Esophagus muscularis mucosa (tissue), 3 donors: Measurements from ENCODE around the gene CFL1.

ENCODE experiments used
- EP300 ChIP-seq: sonication (generic); formaldehyde crosslinking; IDR thresholded peaks from one replicate; pipeline ENCODE4 v1.6.1; 2017; ENCODE audit warnings: antibody characterized with exemption
- TF ChIP-seq, protein P1 (sequence below), 3 experiments: fragments of 200-600 bp in 2 of 3; fragments of 450-650 bp in 1 of 3; sonication (generic) in 2 of 3; IDR thresholded peaks; one replicate each; pipeline ENCODE4 v1.5.1; 2017 to 2019; ENCODE audit warnings: antibody characterized with exemption in 3 of 3, mild to moderate bottlenecking in 2 of 3, moderate library complexity in 1 of 3

DNA sequence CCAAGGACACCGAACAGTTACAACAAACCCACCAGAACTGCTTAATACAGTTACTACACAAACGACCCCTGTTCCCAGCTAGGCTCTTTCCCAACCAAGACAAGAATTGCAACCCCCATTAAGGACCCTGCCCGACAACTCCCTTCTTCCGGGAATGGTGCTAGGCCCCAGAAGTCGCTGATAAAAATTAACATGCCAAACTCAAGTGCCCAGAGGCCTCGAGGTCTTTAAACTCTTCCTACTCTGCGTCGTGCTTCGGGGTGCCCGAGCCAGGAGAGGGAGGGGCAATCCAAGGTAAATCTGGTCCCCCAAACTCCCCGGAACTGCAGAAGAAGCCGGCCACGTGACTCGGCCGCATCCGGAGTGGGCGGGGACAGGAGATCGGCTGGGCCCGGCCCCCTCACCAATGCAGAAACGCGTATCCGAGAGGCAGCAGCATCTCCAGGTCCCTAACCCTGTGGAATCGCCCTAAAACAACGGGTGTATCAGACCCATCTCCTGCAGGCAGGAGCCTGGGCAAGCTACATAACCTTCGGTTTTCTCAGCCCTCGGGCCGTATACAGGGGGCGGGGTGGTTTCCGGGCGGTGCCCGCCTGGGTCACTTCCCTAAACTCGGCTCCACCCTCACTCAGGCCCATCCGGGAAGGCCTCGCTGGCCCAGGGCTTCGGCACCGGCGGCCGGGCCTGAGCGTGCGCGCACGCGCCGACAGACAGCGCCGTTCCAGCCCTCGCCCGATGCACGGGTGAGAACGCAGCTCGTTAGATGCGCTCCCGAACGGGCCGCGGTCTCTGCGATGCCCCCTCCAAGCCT lies 1.1 kb downstream of the CFL1 start:
- TF ChIP-seq, protein P1, sequence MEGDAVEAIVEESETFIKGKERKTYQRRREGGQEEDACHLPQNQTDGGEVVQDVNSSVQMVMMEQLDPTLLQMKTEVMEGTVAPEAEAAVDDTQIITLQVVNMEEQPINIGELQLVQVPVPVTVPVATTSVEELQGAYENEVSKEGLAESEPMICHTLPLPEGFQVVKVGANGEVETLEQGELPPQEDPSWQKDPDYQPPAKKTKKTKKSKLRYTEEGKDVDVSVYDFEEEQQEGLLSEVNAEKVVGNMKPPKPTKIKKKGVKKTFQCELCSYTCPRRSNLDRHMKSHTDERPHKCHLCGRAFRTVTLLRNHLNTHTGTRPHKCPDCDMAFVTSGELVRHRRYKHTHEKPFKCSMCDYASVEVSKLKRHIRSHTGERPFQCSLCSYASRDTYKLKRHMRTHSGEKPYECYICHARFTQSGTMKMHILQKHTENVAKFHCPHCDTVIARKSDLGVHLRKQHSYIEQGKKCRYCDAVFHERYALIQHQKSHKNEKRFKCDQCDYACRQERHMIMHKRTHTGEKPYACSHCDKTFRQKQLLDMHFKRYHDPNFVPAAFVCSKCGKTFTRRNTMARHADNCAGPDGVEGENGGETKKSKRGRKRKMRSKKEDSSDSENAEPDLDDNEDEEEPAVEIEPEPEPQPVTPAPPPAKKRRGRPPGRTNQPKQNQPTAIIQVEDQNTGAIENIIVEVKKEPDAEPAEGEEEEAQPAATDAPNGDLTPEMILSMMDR (IDR thresholded peaks at IDR 0.05), result no peak
- peak; percentile 72 for TF ChIP-seq EP300
